H9 (cell line): ENCODE measurements around the gene HOXA1. TPM values are rescaled to one million over a fixed set of nuclear protein-coding genes. Genes with fewer than 3 reads are reported as not detected.

Experiments used
- DNase-seq: peaks from one replicate; pipeline ENCODE4 v3.0.0-alpha.2; 2017
- H2AFZ ChIP-seq: one replicate; pipeline ENCODE4 v1.6.1; 2013; ENCODE audit warnings: mild to moderate bottlenecking, low read length, control low read depth, moderate library complexity
- H2AK5ac ChIP-seq: 2 replicates; pipeline ENCODE4 v1.6.1; 2013; ENCODE audit warnings: low read length, control low read depth, mixed read lengths; ENCODE audit not compliant: insufficient read length
- H2BK120ac ChIP-seq: one replicate; pipeline ENCODE4 v1.6.1; 2013; ENCODE audit warnings: low read depth, mild to moderate bottlenecking, low read length, control low read depth, inconsistent platforms; ENCODE audit not compliant: poor library complexity, severe bottlenecking
- H2BK12ac ChIP-seq: 2 replicates; pipeline ENCODE4 v1.6.1; 2013; ENCODE audit warnings: low read length, control low read depth, mixed read lengths, low read depth; ENCODE audit not compliant: insufficient read length
- H2BK15ac ChIP-seq: 2 replicates; pipeline ENCODE4 v1.6.1; 2013; ENCODE audit warnings: low read depth, low read length, control low read depth
- H2BK20ac ChIP-seq: one replicate; pipeline ENCODE4 v1.6.1; 2013; ENCODE audit warnings: low read depth, mild to moderate bottlenecking, low read length, control low read depth, inconsistent platforms; ENCODE audit not compliant: poor library complexity, severe bottlenecking
- H2BK5ac ChIP-seq: 2 replicates; pipeline ENCODE4 v1.6.1; 2013; ENCODE audit warnings: low read length, control low read depth, mixed read lengths; ENCODE audit not compliant: insufficient read length
- H3K14ac ChIP-seq: 2 replicates; pipeline ENCODE4 v1.6.1; 2013; ENCODE audit warnings: low read length, control low read depth; ENCODE audit not compliant: insufficient read depth
- H3K18ac ChIP-seq: 2 replicates; pipeline ENCODE4 v1.6.1; 2013; ENCODE audit warnings: low read depth, mild to moderate bottlenecking, mixed read lengths, low read length, control low read depth; ENCODE audit not compliant: insufficient read length
- H3K23ac ChIP-seq: 2 replicates; pipeline ENCODE4 v1.6.1; 2013; ENCODE audit warnings: low read length, control low read depth, mixed read lengths, low read depth; ENCODE audit not compliant: insufficient read length
- H3K23me2 ChIP-seq: 2 replicates; pipeline ENCODE4 v1.6.1; 2013; ENCODE audit warnings: low read depth, mild to moderate bottlenecking, mixed read lengths, low read length, control low read depth; ENCODE audit not compliant: insufficient read length, poor library complexity, severe bottlenecking
- H3K27ac ChIP-seq: 2 replicates; pipeline ENCODE4 v1.5.1; 2013; ENCODE audit warnings: low read length, control low read depth, mixed read lengths, low read depth; ENCODE audit not compliant: insufficient read length
- H3K27me3 ChIP-seq: 2 replicates; pipeline ENCODE4 v1.6.1; 2013; ENCODE audit warnings: low read length, control low read depth, inconsistent platforms; ENCODE audit not compliant: insufficient read depth
- H3K4ac ChIP-seq: 2 replicates; pipeline ENCODE4 v1.6.1; 2013; ENCODE audit warnings: low read depth, mild to moderate bottlenecking, control low read depth, inconsistent platforms, low read length, moderate library complexity
- H3K4me1 ChIP-seq: 2 replicates; pipeline ENCODE4 v1.6.1; 2013; ENCODE audit warnings: low read length, control low read depth, inconsistent platforms; ENCODE audit not compliant: insufficient read depth
- H3K4me2 ChIP-seq: 2 replicates; pipeline ENCODE4 v1.6.1; 2013; ENCODE audit warnings: low read length, control low read depth, mixed read lengths; ENCODE audit not compliant: insufficient read length, insufficient read depth
- H3K56ac ChIP-seq: 2 replicates; pipeline ENCODE4 v1.6.1; 2013; ENCODE audit warnings: low read depth, mild to moderate bottlenecking, mixed read lengths, low read length, control low read depth; ENCODE audit not compliant: insufficient read length
- H3K79me1 ChIP-seq: 2 replicates; pipeline ENCODE4 v1.6.1; 2013; ENCODE audit warnings: low read depth, mild to moderate bottlenecking, moderate library complexity, low read length, control low read depth, inconsistent platforms; ENCODE audit not compliant: insufficient read depth, poor library complexity, severe bottlenecking
- H3K79me2 ChIP-seq: 2 replicates; pipeline ENCODE4 v1.6.1; 2013; ENCODE audit warnings: low read length, control low read depth, inconsistent platforms; ENCODE audit not compliant: insufficient read depth
- H3K9ac ChIP-seq: 2 replicates; pipeline ENCODE4 v1.6.1; 2013; ENCODE audit warnings: low read length, control low read depth, mixed read lengths; ENCODE audit not compliant: insufficient read length; ENCODE audit errors: extremely low read depth
- H3K9me3 ChIP-seq: one replicate; pipeline ENCODE4 v1.6.1; 2013; ENCODE audit warnings: low read depth, low read length, inconsistent platforms; ENCODE audit not compliant: control insufficient read depth
- H3T11ph ChIP-seq: one replicate; pipeline ENCODE4 v1.6.1; 2013; ENCODE audit warnings: mild to moderate bottlenecking, low read length, control low read depth, inconsistent platforms
- H4K20me1 ChIP-seq: one replicate; pipeline ENCODE4 v1.6.1; 2013; ENCODE audit not compliant: control insufficient read depth, insufficient read length, insufficient read depth
- H4K5ac ChIP-seq: 2 replicates; pipeline ENCODE4 v1.6.1; 2013; ENCODE audit warnings: low read depth, mild to moderate bottlenecking, mixed read lengths, low read length, control low read depth; ENCODE audit not compliant: insufficient read length
- H4K8ac ChIP-seq: replicated peaks from 2 replicates; pipeline ENCODE4 v1.6.1; 2013; ENCODE audit warnings: low read length, control low read depth, mixed read lengths, low read depth; ENCODE audit not compliant: insufficient read length
- H4K91ac ChIP-seq: 2 replicates; pipeline ENCODE4 v1.6.1; 2013; ENCODE audit warnings: low read depth, mild to moderate bottlenecking, moderate library complexity, mixed read lengths, low read length, control low read depth; ENCODE audit not compliant: insufficient read length
- H3K27ac Mint-ChIP-seq, 3 experiments: 2 replicates in 2 of 3; 3 replicates in 1 of 3; pipeline ENCODE4 v1.8.0; 2020 to 2021; ENCODE audit warnings: mixed read lengths in 3 of 3, mild to moderate bottlenecking in 1 of 3, moderate library complexity in 1 of 3
- H3K27me3 Mint-ChIP-seq: 2 replicates; pipeline ENCODE4 v1.8.0; 2021; ENCODE audit warnings: low read depth, mild to moderate bottlenecking, moderate library complexity, mixed read lengths
- H3K36me3 Mint-ChIP-seq, 3 experiments: 2 replicates in 2 of 3; 3 replicates in 1 of 3; pipeline ENCODE4 v1.8.0; 2020 to 2021; ENCODE audit warnings: low read depth in 3 of 3, mixed read lengths in 3 of 3; ENCODE audit not compliant: insufficient read depth in 1 of 3
- H3K4me1 Mint-ChIP-seq, 2 experiments: 2 replicates each; pipeline ENCODE4 v1.8.0; 2020; ENCODE audit warnings: mixed read lengths in 2 of 2
- H3K4me3 Mint-ChIP-seq, 2 experiments: 2 replicates in 1 of 2; 3 replicates in 1 of 2; pipeline ENCODE4 v1.8.0; 2020 to 2021; ENCODE audit warnings: mild to moderate bottlenecking in 2 of 2, mixed read lengths in 2 of 2, moderate library complexity in 1 of 2
- H3K9me3 Mint-ChIP-seq, 2 experiments: 2 replicates in 1 of 2; 3 replicates in 1 of 2; pipeline ENCODE4 v1.8.0; 2020; ENCODE audit warnings: mild to moderate bottlenecking in 2 of 2, mixed read lengths in 2 of 2, moderate library complexity in 1 of 2
- WGBS: extraction: QIAGEN DNeasy Blood & Tissue Kit; methylation state at CpG from one replicate; pipeline ENCODE4 v1.1.7; 2013; ENCODE audit warnings: missing lambda C conversion rate, low lambda C conversion rate, mixed read lengths; ENCODE audit not compliant: insufficient read length; ENCODE audit errors: extremely low coverage; 5-methylcytosine and 5-hydroxymethylcytosine counted together
- total RNA-seq: library from RNA; stranded (reverse); gene quantifications from 2 replicates; pipeline ENCODE4 v1.2.1, GENCODE V29; 2021
- TF ChIP-seq, protein P1 (sequence below): fragments of 200-600 bp; sonication (generic); conservative IDR thresholded peaks from 3 replicates; pipeline ENCODE4 v1.8.0; 2021; ENCODE audit warnings: antibody characterized with exemption, mild to moderate bottlenecking

Gene HOXA1
- total RNA-seq, 1 experiment from 2014 or later: not detected

DNA sequence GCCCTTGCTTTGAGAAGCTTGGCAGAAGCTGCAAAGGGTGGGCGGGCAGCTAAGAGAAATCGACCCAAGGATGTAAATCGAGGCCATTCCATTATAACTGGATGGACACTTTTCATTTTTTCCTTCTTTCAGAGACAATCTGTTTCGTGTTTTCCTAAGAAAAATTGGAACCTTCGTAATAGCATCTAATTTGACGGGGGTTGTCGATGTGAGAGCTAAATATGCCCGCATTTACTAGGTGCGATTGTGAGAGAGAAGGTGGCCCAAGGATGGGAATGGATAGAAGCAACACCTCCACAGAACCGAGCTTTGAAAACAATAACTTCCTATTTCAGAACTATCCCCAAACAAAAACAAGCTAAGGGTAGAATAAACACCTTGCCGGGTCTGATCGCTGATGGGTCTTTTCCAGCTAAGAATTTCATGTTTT, 35.6 kb upstream of the HOXA1 start:
- H2AK5ac ChIP-seq: no peak overlapping the region
- no peak overlapping the region for H3K9ac ChIP-seq
- no peak overlapping the region for H2BK120ac ChIP-seq
- H3K18ac ChIP-seq: no peak overlapping the region
- no peak overlapping the region for H2BK5ac ChIP-seq
- no peak overlapping the region for H2BK12ac ChIP-seq
- no peak overlapping the region for H3K4ac ChIP-seq
- H4K5ac ChIP-seq: no peak overlapping the region
- H3K4me2 ChIP-seq: peak overlapping the region; percentile 20
- H3K56ac ChIP-seq: no peak overlapping the region
- peak overlapping the region; percentile 46 to 60; a peak in 3 of 5 replicates for H3K4me3 Mint-ChIP-seq
- H2AFZ ChIP-seq: no peak overlapping the region
- H3K27me3 ChIP-seq: peaks cover 95% of the 10 kb centered on the region
- H3K36me3 Mint-ChIP-seq: no peaks in the 10 kb centered on the region; a peak in 1 of 7 replicates
- no peaks in the 10 kb centered on the region for H3K9me3 ChIP-seq
- no peaks in the 10 kb centered on the region for H3K23me2 ChIP-seq
- TF ChIP-seq, protein P1, sequence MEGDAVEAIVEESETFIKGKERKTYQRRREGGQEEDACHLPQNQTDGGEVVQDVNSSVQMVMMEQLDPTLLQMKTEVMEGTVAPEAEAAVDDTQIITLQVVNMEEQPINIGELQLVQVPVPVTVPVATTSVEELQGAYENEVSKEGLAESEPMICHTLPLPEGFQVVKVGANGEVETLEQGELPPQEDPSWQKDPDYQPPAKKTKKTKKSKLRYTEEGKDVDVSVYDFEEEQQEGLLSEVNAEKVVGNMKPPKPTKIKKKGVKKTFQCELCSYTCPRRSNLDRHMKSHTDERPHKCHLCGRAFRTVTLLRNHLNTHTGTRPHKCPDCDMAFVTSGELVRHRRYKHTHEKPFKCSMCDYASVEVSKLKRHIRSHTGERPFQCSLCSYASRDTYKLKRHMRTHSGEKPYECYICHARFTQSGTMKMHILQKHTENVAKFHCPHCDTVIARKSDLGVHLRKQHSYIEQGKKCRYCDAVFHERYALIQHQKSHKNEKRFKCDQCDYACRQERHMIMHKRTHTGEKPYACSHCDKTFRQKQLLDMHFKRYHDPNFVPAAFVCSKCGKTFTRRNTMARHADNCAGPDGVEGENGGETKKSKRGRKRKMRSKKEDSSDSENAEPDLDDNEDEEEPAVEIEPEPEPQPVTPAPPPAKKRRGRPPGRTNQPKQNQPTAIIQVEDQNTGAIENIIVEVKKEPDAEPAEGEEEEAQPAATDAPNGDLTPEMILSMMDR: no peak
- no peak overlapping the region for H2BK15ac ChIP-seq
- H4K20me1 ChIP-seq: peaks cover 3% of the 10 kb centered on the region
- WGBS: no CpG with 5 or more reads among the region's 12 CpGs
- H3K27ac ChIP-seq: no peak overlapping the region
- no peak for DNase-seq
- no peaks in the 10 kb centered on the region for H3K4me1 ChIP-seq
- H3T11ph ChIP-seq: no peak overlapping the region
- H2BK20ac ChIP-seq: no peak overlapping the region
- no peak overlapping the region for H4K91ac ChIP-seq
- no peaks in the 10 kb centered on the region for H3K79me2 ChIP-seq
- H4K8ac ChIP-seq: no peak overlapping the region
- peaks cover 97% of the 10 kb centered on the region for H3K27me3 Mint-ChIP-seq
- peaks cover 0 to 10% of the 10 kb centered on the region in 2 experiments; a peak in 2 of 5 replicates for H3K9me3 Mint-ChIP-seq
- no peak overlapping the region for H3K14ac ChIP-seq
- no peaks in the 10 kb centered on the region for H3K79me1 ChIP-seq
- no peak overlapping the region for H3K23ac ChIP-seq
- no peak overlapping the region for H3K27ac Mint-ChIP-seq
- no peaks in the 10 kb centered on the region for H3K4me1 Mint-ChIP-seq
